Glomerular endothelial cell (primary cell): ENCODE measurements around the gene NACC2. TPM values are rescaled to one million over a fixed set of nuclear protein-coding genes. Genes with fewer than 3 reads are reported as not detected.
"Not testable (repeated sequence)": the region's sequence is repeated elsewhere in the genome, so short reads cannot be mapped to it uniquely, and the experiment has no call there.

ENCODE experiments used
- DNase-seq: peaks from one replicate; pipeline ENCODE4 v3.0.0-alpha.2; 2011; ENCODE audit warnings: low read depth, low spot score; ENCODE audit errors: extremely low read depth
- total RNA-seq: library from RNA; depleted of rRNA; stranded (reverse); fragments of >200 nt; gene quantifications from 2 replicates; pipeline ENCODE4 v1.2.3, GENCODE V29; 2015

The NACC2 gene
- total RNA-seq, 1 donor from 2014 or later: 41.5 TPM

DNA sequence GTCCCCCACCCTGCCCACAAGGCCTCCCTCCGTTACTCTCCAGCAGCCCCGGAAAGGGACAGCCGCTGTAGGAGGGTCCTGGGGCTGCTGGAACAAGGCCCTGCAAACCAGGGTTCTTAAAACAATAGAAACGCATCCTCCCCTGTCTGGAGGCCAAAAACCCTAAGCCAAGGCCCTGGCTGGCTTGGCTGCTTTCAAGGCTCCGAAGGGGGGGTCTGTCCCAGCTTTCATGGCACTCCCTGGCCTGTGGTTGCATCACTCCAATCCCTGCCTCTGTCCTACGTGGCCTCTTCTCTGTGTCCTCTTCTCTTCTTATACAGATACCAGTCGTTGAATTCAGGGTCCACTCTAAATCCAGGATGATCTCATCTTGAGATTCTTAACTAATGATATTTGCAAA is 126.5 kb downstream of the NACC2 start:
- no peak for DNase-seq

DNA sequence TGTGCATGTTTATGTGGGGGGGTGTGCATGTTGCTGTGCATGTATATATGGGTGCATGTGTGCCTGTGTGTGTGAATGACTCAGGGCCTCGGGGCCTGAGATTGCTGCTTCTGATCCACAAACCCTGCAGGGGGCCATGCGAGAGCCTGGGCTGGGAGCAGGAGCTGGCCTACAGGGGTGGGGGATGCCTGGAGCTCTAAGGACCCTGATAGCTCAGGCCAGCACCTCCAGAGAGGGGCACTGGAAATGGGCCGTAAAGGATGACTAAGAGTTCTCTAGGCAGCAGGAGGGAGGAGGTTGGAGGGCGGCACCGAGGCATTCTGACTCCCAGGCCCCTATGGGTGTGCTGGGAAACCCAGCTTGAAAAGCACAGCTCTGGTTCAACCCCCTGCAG is 127.0 kb downstream of the NACC2 start:
- no peak for DNase-seq

DNA sequence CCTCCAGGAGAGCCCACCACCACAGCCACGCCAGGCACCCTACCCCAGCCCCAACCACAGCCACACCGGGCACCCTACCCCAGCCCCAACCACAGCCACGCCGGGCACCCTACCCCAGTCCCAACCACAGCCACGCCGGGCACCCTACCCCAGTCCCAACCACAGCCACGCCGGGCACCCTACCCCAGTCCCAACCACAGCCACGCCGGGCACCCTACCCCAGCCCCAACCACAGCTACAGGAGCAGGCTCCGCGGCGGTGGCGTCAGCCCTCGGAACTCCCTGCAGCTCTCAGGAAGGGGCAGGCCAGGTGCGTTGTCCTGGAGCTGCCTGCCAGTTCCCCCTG is 128.2 kb downstream of the NACC2 start:
- not testable (repeated sequence) for DNase-seq

DNA sequence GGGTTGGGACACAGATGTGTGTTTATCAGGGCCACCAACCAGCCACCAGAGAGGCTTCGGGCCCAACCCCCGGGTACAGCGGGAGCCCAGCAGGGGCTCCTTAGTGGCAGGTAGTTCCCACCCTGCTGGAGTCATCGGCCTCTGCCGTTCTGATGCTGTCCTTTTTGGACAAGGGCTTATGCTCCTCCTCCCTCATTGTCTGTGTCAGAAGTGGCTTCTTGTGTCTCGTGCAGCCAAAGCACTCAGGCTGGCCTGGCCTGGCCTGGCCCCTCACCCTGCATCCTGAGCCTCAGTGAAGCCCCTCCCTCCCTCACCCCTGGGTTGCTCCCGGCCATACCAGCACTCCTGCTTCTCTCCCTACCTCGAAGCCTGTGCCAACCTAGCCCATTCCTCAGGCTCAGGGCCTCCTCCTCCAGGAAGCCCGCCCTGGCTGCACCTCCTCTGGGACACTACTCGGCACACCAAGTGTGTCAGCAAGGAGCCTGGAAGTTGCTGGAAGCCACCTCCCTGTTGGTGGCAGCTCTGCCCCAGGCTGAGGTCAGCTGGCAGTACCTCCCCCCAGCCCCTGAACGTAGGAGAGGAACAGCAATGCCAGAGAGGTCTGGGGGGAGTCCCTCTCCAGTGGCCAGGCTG is 129.8 kb downstream of the NACC2 start:
- DNase-seq: no peak

DNA sequence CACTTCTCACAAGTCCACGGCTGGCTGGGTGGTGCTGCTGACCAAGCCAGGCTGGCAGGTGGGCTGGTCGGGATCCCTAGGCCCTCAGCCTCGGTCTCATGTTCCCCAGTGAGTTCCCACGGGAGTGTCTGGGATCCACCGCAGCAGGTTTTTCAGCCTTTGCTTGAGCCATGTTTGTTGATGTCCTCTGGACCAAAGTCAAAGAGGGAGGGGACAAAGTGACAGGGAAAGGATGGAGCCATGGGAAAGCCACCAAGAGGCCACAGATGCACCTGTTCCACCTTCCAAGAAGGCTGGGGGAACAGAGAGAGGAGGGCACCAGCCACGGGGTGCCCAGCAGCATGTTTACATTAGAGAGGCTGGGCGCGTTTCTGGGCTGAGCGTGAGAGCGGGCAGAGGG is 131.2 kb downstream of the NACC2 start:
- no peak for DNase-seq

DNA sequence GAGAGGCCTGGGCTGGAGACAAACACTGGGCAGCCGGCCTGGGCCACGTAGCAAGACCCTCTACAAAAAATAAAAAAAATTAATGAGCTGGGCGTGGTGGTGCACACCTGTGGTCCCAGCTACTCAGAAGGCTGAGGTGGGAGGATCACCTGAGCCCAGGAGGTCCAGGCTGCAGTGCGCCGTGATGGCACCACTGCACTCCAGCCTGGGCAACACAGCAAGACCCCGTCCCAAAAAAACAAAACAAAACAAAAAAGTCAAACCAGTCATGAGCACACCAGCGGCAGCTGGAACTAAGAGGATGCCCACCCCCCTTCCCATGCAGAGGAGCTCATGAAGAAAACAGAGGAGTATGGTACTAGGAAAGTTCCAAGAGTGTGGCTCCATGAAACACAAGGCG is 131.8 kb downstream of the NACC2 start:
- no peak for DNase-seq

DNA sequence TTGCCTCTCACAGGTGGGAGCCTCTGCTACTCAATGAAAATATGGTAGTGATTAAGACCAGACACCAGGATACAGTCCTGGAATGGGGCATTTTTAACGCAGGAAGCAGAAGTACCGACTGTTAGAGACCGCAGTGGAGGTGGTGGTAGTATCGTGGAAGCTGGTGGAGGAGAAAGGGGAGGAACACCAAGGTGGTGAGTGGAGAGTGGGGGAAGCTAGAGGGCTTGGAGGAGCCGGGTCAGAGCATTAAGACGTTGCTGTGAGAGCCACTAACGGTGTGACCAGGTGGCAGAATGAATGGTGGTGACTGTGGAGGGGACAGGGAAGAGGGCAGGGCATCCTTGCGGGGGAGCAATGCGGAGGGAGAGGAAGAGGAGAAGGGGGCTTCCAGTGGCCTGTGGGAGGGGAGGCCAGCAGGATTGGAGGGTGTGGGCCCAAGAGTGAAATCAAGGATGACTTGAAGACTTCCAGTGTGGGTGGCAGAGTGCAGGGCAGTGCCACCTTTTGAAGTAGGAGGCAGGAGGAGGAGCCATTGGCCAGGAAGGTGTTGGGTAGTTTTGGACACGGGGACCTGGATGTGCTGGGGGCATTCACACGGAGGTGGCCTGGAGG is 132.3 kb downstream of the NACC2 start:
- DNase-seq: no peak

DNA sequence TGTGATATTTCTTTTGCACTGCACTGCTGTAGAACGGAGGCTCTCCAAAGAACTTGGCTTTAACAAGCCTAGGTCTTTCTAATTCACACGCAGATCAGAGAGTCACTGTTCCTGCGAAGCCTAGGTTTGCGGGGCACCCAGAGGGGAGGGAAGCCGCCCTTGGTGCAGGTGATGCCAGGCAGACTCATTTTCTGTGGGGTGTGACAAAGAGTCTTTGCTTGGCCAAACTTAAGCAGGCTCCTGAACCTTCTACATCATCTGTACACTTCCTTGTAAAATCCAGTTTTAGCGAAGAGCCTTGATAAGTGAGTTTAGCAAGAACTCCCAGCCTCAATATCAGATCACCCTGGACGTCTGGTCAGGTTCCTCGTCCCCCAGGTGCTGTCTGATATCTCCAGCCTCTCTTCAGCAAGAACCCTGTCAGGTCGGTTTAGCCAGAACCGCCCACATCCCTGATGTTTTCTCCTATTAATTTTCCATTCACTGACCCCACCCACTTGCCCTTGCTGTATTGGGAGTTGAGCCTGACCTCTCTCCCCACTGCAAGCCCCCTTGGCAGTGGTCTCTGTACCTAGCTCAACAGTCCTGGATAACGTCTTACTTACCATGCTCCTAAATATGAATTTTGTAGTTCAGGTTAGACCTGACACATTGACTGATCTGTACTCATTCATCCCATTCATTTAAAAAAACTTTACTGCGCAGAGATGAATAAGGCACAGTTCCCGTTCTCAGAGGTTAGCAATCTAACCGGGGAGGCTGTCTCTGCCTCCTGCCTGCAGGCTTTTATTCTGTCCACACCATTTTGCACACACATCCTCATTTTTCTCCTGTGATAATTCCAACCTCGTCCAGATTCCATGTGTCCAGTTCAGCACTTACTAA is 133.0 kb downstream of the NACC2 start:
- DNase-seq: no peak

DNA sequence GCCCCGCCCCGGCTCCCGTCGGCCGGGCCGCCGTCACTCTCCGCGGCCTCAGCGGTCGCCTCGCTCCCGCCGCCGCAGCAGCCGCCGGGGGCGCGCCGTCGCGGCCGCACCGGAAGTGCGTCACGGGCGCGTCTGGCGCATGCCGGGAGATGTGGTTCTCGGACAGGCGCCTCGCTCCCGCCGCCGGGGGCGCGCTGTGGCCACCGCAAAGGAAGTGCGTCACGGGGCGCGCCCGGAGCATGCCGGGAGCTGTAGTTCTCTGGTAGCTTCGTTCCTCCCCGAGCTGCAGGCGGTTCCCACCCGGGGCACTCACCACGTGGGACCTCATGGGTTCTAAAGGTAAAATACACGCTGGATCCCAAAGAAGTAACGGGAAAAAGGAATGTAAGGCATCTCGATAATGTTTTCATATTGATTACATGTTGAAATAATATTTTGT is 133.8 kb downstream of the NACC2 start, which contains the start of gene UBAC1:
Gene UBAC1 (minus strand): TSS at position 97 of the 439 bp plus-strand sequence. CDS start 211 bp downstream, outside the sequence.
- DNase-seq: peak; percentile 36

DNA sequence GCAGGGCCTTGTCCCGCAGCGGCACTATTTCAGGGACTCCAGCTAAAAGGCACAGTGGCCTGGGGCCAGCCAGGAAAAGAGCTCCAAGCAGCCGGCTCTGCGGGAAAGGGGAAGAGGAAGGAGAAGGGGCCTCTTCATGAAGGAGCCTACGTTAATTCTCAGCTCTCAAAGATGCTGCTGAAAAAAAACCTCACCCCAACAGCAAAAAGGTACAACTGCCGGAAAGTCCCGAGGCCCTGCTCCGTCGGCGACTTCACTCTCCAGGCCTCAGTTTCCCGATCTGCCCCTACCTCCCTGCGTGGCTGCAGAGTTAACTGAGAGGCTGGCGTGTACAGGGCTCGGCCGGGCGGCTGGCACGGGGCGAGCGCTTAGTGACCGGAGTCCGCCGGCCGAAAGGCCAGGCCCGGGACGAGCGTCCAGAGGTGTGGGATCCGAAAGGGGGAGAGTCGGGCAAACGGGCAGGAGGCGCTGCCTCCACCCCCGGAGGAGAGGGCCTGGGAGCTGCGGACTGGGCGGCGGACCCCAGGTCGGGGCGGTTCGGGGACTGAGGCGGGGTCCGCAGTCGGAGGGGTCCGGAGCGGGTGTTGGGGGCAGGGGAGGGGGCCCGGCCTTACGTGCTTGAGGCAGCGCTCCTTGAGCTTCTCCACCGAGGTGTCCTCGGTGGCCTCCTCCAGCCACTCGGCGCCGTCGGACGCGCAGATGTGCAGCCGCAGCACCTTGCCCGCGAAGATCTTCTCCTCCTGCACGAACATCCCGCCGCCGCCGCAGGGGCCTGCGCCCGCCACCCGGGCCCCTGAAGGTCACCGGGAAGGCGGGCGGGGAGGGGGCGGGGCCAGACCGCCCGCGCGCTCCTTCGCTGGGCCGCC is 134.4 kb downstream of the NACC2 start:
- DNase-seq: no peak

DNA sequence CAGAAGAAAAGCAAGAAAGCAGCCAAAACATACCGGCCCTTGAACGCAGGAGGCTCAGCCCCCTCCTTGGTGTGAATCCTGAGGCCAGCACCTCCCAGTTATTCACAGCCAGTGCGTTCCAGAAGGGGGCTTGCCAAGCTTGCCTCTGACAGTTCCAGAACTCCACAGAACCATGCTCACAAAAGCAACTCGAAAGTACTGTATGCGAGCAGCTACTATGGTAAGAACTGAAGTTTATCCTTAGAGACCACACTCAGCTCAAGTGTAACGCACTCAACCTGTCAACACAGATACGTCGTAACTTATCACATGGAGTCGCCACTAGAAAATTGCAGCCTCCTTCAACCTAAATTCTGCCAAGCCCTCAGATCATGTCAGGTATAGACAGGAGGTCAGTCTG is 135.3 kb downstream of the NACC2 start:
- DNase-seq: no peak

DNA sequence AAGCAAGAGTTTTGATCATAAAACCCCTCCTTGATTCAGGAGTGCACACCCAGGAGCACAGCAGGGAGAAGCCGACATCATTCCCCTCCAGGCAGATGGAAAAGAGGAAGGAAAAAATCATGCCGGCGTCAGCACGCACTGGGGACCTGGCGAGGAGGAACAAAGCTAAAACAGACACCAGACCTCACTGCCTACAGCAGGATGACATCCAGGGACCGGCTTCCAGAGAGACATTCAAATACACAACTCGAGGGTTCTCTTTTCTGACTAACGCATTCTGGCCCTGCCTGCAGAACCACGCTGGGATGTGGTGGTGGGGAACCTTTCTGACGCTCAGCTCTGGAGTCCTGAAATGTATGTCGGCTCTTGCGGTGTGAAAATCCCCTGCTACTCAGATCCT is 136.6 kb downstream of the NACC2 start:
- DNase-seq: no peak

DNA sequence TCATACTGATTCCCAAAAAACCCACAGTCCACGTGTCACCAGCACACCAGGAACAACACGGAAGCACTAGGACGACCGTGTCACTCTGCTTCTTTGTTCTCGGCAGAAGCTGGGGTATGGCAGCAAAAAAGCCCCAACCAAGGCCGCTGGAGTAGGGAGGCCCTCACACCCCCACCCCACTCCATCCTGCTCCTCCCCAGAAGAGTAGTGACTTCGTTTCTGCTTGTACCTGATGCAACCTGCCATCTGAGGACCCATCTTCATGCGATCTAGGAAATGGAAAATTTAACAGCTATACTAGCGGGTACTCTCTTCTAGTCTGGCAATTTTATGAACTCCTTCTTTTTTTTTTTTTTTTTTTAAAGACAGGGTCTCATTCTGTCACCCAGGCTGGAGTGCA is 137.7 kb downstream of the NACC2 start:
- no peak for DNase-seq

DNA sequence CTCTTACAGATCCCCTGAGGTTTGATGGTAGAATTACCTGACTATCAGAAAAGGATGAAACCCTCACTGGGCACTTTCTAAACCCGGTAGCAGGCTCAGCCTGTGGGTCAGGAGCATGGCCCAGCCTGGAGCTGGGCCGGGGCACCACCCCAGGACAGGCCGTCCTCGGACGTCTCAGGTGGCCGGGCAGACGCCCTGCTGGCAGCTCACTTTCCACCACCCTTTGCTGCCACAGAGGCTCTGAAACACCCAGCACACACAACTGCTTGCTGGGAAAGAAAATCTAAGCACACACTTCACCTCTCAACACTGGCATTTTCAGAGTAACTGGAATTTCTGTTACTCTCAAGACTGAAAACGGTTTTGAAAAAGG is 138.3 kb downstream of the NACC2 start:
- DNase-seq: no peak

Other genes starting within 250 kb of the NACC2 start
- 22.1 and 37.7 TPM in 2 replicates for gene CAMSAP1, start 187.7 kb downstream of the NACC2 start, total RNA-seq
- gene UBAC1, start 133.9 kb downstream of the NACC2 start, total RNA-seq: 48.9 and 57.8 TPM in 2 replicates
- 67.3 and 77.1 TPM in 2 replicates for gene TMEM250, start 23.6 kb upstream of the NACC2 start, total RNA-seq
- gene LHX3, start 109.8 kb upstream of the NACC2 start, total RNA-seq: not detected in 2 replicates
- 12.8 and 23.7 TPM in 2 replicates for gene QSOX2, start 150.5 kb upstream of the NACC2 start, total RNA-seq
- gene CCDC187, start 208.8 kb upstream of the NACC2 start, total RNA-seq: not detected in 2 replicates
- gene GPSM1, start 232.2 kb upstream of the NACC2 start, total RNA-seq: 41.9 and 45.0 TPM in 2 replicates